Measurements from ENCODE around the gene BTK. TPM values are rescaled to one million over a fixed set of nuclear protein-coding genes. Genes with fewer than 3 reads are reported as not detected.

The BTK gene
- total and polyA plus RNA-seq, 4 donors, result 15.5 to 29.4 (median 21.4) TPM

- WGBS, 2 donors, result 78 to 100% methylated on average over 1 of the region's 1 CpG
- H3K9ac ChIP-seq (ENCODE audit: insufficient read depth in 1 of 2, low read length in 2 of 2), result no peak overlapping the region
- H3K4me3 ChIP-seq, result no peak overlapping the region
- no peak for TF ChIP-seq CTCF (IDR thresholded peaks at IDR 0.05; ENCODE audit: control extremely low read depth, extremely low read depth)
- H3K4me1 ChIP-seq (ENCODE audit: control insufficient read depth in 5 of 5, insufficient read depth in 5 of 5, low read length in 5 of 5), result no peaks in the 10 kb centered on the region
- H3K36me3 ChIP-seq (ENCODE audit: control insufficient read depth in 4 of 4, insufficient read depth in 4 of 4, low read length in 4 of 4), result no peaks in the 10 kb centered on the region
- ATAC-seq (ENCODE audit: insufficient read depth, low FRiP score), result no peak
- peaks cover 0 to 2% (median 0%) of the 10 kb centered on the region in 4 donors for H3K9me3 ChIP-seq (ENCODE audit: control insufficient read depth in 4 of 4, insufficient read depth in 3 of 4, low read length in 3 of 4)
- no peak overlapping the region for H3K27ac ChIP-seq (ENCODE audit: low read depth in 1 of 2, low read length in 1 of 2)
- H3K27me3 ChIP-seq (ENCODE audit: control insufficient read depth in 3 of 3, insufficient read depth in 3 of 3, low read length in 2 of 3), result peaks cover 0 to 2% (median 0%) of the 10 kb centered on the region in 3 donors
- no peak for DNase-seq
These were observed 82.2 kb downstream of the BTK start for GRCh38 chrX:101303790-101304189.

Small RNA genes within 50 kb of the gene (small RNA-seq; reads per million reads assigned to genes)
- gene RNU6-934P (ENCODE audit: low replicate concordance), result not detected

Other genes with a start within 250 kb of the BTK start
- under 1 TPM; 0.03 to 0.74 TPM for gene DRP2, start 166.4 kb downstream of the BTK start, total RNA-seq
- gene DRP2, start 166.4 kb downstream of the BTK start, polyA plus RNA-seq, result under 1 TPM in 1 of 2 donors, not detected in 1; 0.01 TPM
- gene TAF7L, start 94.9 kb downstream of the BTK start, total RNA-seq, result under 1 TPM; 0.20 to 0.21 TPM
- under 1 TPM; 0.06 TPM for gene TAF7L, start 94.9 kb downstream of the BTK start, polyA plus RNA-seq
- gene TIMM8A, start 37.4 kb downstream of the BTK start, total RNA-seq, result 10 to 100 TPM in 1 of 2 donors, 1 to 10 TPM in 1; 4.6 to 11.9 TPM
- 1 to 10 TPM; 5.6 to 8.0 TPM for gene TIMM8A, start 37.4 kb downstream of the BTK start, polyA plus RNA-seq
- 100 to 1,000 TPM; 199 to 640 TPM for gene RPL36A, start 4.8 kb upstream of the BTK start, total RNA-seq
- 1,000 to 10,000 TPM; 1,920 to 4,087 TPM for gene RPL36A, start 4.8 kb upstream of the BTK start, polyA plus RNA-seq
- gene GLA, start 21.7 kb upstream of the BTK start, total RNA-seq, result 10 to 100 TPM; 26.4 to 42.8 TPM
- 10 to 100 TPM; 51.7 to 55.7 TPM for gene GLA, start 21.7 kb upstream of the BTK start, polyA plus RNA-seq
- gene HNRNPH2, start 22.0 kb upstream of the BTK start, total RNA-seq, result 10 to 100 TPM; 59.3 to 86.1 TPM
- 100 to 1,000 TPM in 1 of 2 donors, 10 to 100 TPM in 1; 38.0 to 102 TPM for gene HNRNPH2, start 22.0 kb upstream of the BTK start, polyA plus RNA-seq
- 10 to 100 TPM in 1 of 2 donors, 1 to 10 TPM in 1; 9.9 to 23.6 TPM for gene ARMCX4, start 99.3 kb upstream of the BTK start, total RNA-seq
- gene ARMCX4, start 99.3 kb upstream of the BTK start, polyA plus RNA-seq, result 10 to 100 TPM in 1 of 2 donors, 1 to 10 TPM in 1; 4.1 to 12.0 TPM
- 10 to 100 TPM; 19.9 to 50.9 TPM for gene ARMCX1, start 164.4 kb upstream of the BTK start, total RNA-seq
- 10 to 100 TPM; 10.1 to 15.1 TPM for gene ARMCX1, start 164.4 kb upstream of the BTK start, polyA plus RNA-seq
- 10 to 100 TPM; 40.1 to 51.8 TPM for gene ARMCX6, start 231.8 kb upstream of the BTK start, total RNA-seq
- 10 to 100 TPM; 26.5 to 32.3 TPM for gene ARMCX6, start 231.8 kb upstream of the BTK start, polyA plus RNA-seq
- gene ARMCX3, start 237.0 kb upstream of the BTK start, total RNA-seq, result 100 to 1,000 TPM in 1 of 2 donors, 10 to 100 TPM in 1; 46.4 to 100 TPM
- 10 to 100 TPM; 22.5 to 37.7 TPM for gene ARMCX3, start 237.0 kb upstream of the BTK start, polyA plus RNA-seq

Data from lung (tissue), 13 donors.